Neural progenitor cell (in vitro differentiated cells): Measurements from ENCODE around the gene RTRAF. TPM values are rescaled to one million over a fixed set of nuclear protein-coding genes. Genes with fewer than 3 reads are reported as not detected.

ENCODE experiments used
- DNase-seq: peaks from one replicate; pipeline ENCODE4 v3.0.0-alpha.2; 2016; ENCODE audit warnings: low spot score
- H2AFZ ChIP-seq: fragments of 200-600 bp; sonication (generic); replicated peaks from 2 replicates; pipeline ENCODE4 v1.6.1; 2016; ENCODE audit warnings: antibody characterized with exemption
- H3F3A ChIP-seq: fragments of 200-600 bp; sonication (generic); 2 replicates; pipeline ENCODE4 v1.6.1; 2016; ENCODE audit warnings: antibody characterized with exemption, low read depth
- H3K27ac ChIP-seq: fragments of 200-600 bp; sonication (generic); 2 replicates; pipeline ENCODE4 v1.5.1; 2016; ENCODE audit warnings: mild to moderate bottlenecking
- H3K27me3 ChIP-seq: fragments of 200-600 bp; sonication (generic); 2 replicates; pipeline ENCODE4 v1.6.1; 2016; ENCODE audit warnings: mild to moderate bottlenecking, moderate library complexity
- H3K36me3 ChIP-seq: fragments of 200-600 bp; sonication (generic); 2 replicates; pipeline ENCODE4 v1.5.1; 2016
- H3K4me1 ChIP-seq: fragments of 200-600 bp; sonication (generic); 2 replicates; pipeline ENCODE4 v1.6.1; 2016; ENCODE audit warnings: mixed run types
- H3K4me2 ChIP-seq: fragments of 200-600 bp; sonication (generic); 2 replicates; pipeline ENCODE4 v1.6.1; 2016
- H3K4me3 ChIP-seq: fragments of 200-600 bp; sonication (generic); 2 replicates; pipeline ENCODE4 v1.5.1; 2016
- H3K79me2 ChIP-seq: fragments of 200-600 bp; sonication (generic); 2 replicates; pipeline ENCODE4 v1.6.1; 2016; ENCODE audit warnings: low read depth
- H3K9ac ChIP-seq: fragments of 200-600 bp; sonication (generic); 2 replicates; pipeline ENCODE4 v1.6.1; 2016
- H3K9me3 ChIP-seq: fragments of 200-600 bp; sonication (generic); 2 replicates; pipeline ENCODE4 v1.5.1; 2016; ENCODE audit warnings: low read depth
- H4K20me1 ChIP-seq: fragments of 200-600 bp; sonication (generic); 2 replicates; pipeline ENCODE4 v1.6.1; 2016; ENCODE audit warnings: low read depth
- H3K27ac Mint-ChIP-seq: 3 replicates; pipeline ENCODE4 v1.8.0; 2021; ENCODE audit warnings: mixed read lengths
- H3K27me3 Mint-ChIP-seq: 2 replicates; pipeline ENCODE4 v1.8.0; 2022; ENCODE audit warnings: low read depth, mild to moderate bottlenecking, inconsistent platforms, moderate library complexity, mixed read lengths; ENCODE audit not compliant: insufficient read depth
- H3K36me3 Mint-ChIP-seq: 3 replicates; pipeline ENCODE4 v1.8.0; 2021; ENCODE audit warnings: mixed read lengths
- H3K4me1 Mint-ChIP-seq: 3 replicates; pipeline ENCODE4 v1.8.0; 2021; ENCODE audit warnings: mixed read lengths
- H3K4me3 Mint-ChIP-seq: 3 replicates; pipeline ENCODE4 v1.8.0; 2021; ENCODE audit warnings: mild to moderate bottlenecking, moderate library complexity, mixed read lengths
- H3K9me3 Mint-ChIP-seq: 3 replicates; pipeline ENCODE4 v1.8.0; 2020; ENCODE audit warnings: mixed read lengths
- CTCF ChIP-seq: fragments of 200-600 bp; sonication (generic); IDR thresholded peaks from 2 replicates; pipeline ENCODE4 v1.5.1; 2017; ENCODE audit warnings: antibody characterized with exemption, mild to moderate bottlenecking
- EZH2 ChIP-seq: fragments of 200-600 bp; sonication (generic); IDR thresholded peaks from 2 replicates; pipeline ENCODE4 v1.6.1; 2017; ENCODE audit warnings: antibody characterized with exemption, mild to moderate bottlenecking, moderate library complexity
- EZH2phosphoT487 ChIP-seq: fragments of 200-600 bp; sonication (generic); IDR thresholded peaks from 2 replicates; pipeline ENCODE4 v1.6.1; 2017; ENCODE audit warnings: antibody characterized with exemption
- total RNA-seq: library from RNA; depleted of rRNA; stranded (reverse); fragments of >200 nt; gene quantifications from 2 replicates; pipeline ENCODE4 v1.2.3, GENCODE V29; 2015; ENCODE audit warnings: low replicate concordance

Gene RTRAF
- total RNA-seq, 1 donor from 2014 or later: 414 TPM

GRCh38 chr14:52042371-52043289 lies 53.3 kb downstream of the RTRAF start:
- Histone ChIP-seq H3K9ac (no peak overlapping the region), H3K36me3 (no peaks in the 10 kb centered on the region), H3K4me2 (no peak overlapping the region), H3K4me3 (no peak overlapping the region), H3K79me2 (no peaks in the 10 kb centered on the region), H3K27ac (no peak overlapping the region), H3K9me3 (no peaks in the 10 kb centered on the region), H2AFZ (no peak overlapping the region), H3F3A (no peaks in the 10 kb centered on the region), H3K27me3 (no peaks in the 10 kb centered on the region), H3K4me1 (no peaks in the 10 kb centered on the region), H4K20me1 (no peaks in the 10 kb centered on the region)
- Mint-ChIP-seq H3K4me3 (no peak overlapping the region), H3K4me1 (no peaks in the 10 kb centered on the region), H3K27me3 (peaks cover 5% of the 10 kb centered on the region), H3K27ac (no peak overlapping the region), H3K9me3 (no peaks in the 10 kb centered on the region), H3K36me3 (no peaks in the 10 kb centered on the region)
- TF ChIP-seq EZH2phosphoT487 (no peak), EZH2 (no peak), CTCF (no peak)
- DNase-seq: no peak

GRCh38 chr14:52043690-52044089 lies 54.3 kb downstream of the RTRAF start:
- Histone ChIP-seq H4K20me1 (no peaks in the 10 kb centered on the region), H2AFZ (no peak overlapping the region), H3K4me2 (no peak overlapping the region), H3K9me3 (no peaks in the 10 kb centered on the region), H3K4me1 (no peaks in the 10 kb centered on the region), H3F3A (no peaks in the 10 kb centered on the region), H3K4me3 (no peak overlapping the region), H3K27me3 (no peaks in the 10 kb centered on the region), H3K79me2 (no peaks in the 10 kb centered on the region), H3K27ac (no peak overlapping the region), H3K9ac (no peak overlapping the region), H3K36me3 (no peaks in the 10 kb centered on the region)
- Mint-ChIP-seq H3K27me3 (peaks cover 3% of the 10 kb centered on the region), H3K9me3 (no peaks in the 10 kb centered on the region), H3K4me1 (peaks cover 3% of the 10 kb centered on the region), H3K4me3 (no peak overlapping the region), H3K36me3 (no peaks in the 10 kb centered on the region), H3K27ac (no peak overlapping the region)
- DNase-seq: peak; percentile 71
- no peak for TF ChIP-seq EZH2
- no peak for TF ChIP-seq EZH2phosphoT487
- peak; percentile 68 for TF ChIP-seq CTCF

GRCh38 chr14:52044791-52045522 lies 55.6 kb downstream of the RTRAF start:
- Histone ChIP-seq H3K27ac (no peak overlapping the region), H3K36me3 (no peaks in the 10 kb centered on the region), H3K9ac (no peak overlapping the region), H3K27me3 (no peaks in the 10 kb centered on the region), H3K9me3 (no peaks in the 10 kb centered on the region), H3K4me3 (no peak overlapping the region), H3K79me2 (no peaks in the 10 kb centered on the region), H4K20me1 (no peaks in the 10 kb centered on the region), H3F3A (no peaks in the 10 kb centered on the region), H3K4me2 (no peak overlapping the region), H2AFZ (no peak overlapping the region), H3K4me1 (no peaks in the 10 kb centered on the region)
- Mint-ChIP-seq H3K4me3 (no peak overlapping the region), H3K27me3 (peaks cover 3% of the 10 kb centered on the region), H3K36me3 (no peaks in the 10 kb centered on the region), H3K27ac (no peak overlapping the region), H3K9me3 (no peaks in the 10 kb centered on the region), H3K4me1 (peaks cover 6% of the 10 kb centered on the region)
- no peak for DNase-seq
- TF ChIP-seq EZH2 (no peak), EZH2phosphoT487 (no peak), CTCF (no peak)
